GM11168 (cell line): ENCODE results near the gene RBM4B.
"Not testable (repeated sequence)": the region's sequence is repeated elsewhere in the genome, so short reads cannot be mapped to it uniquely, and the experiment has no call there.

Source experiments
- in situ Hi-C: fragments of 300-500 bp; cut with MboI; formaldehyde crosslinking; loops from one replicate; pipeline ENCODE4 v1.12.0; 2022; ENCODE audit warnings: low sequenced_read_pairs; ENCODE audit not compliant: unreplicated experiment

RBM4B gene

GRCh38 chr11:66677599-66678375 is at the start of gene RBM4B:
Gene RBM4B (minus strand): TSS chr11:66677887. CDS start chr11:66677079, 808 bp downstream.
- in situ Hi-C loops = no loop called here

GRCh38 chr11:66725647-66726046 is 48.0 kb upstream of the RBM4B start:
- in situ Hi-C loops = no loop called here

GRCh38 chr11:66725114-66725513 is 47.4 kb upstream of the RBM4B start:
- in situ Hi-C loops = no loop called here

GRCh38 chr11:66724167-66724566 is 46.5 kb upstream of the RBM4B start:
- in situ Hi-C loops = not testable (repeated sequence)

GRCh38 chr11:66723693-66724092 is 46.0 kb upstream of the RBM4B start:
- in situ Hi-C loops = no loop called here

- in situ Hi-C loops = no loop called here
These were observed 45.3 kb upstream of the RBM4B start for GRCh38 chr11:66722745-66723651.

- in situ Hi-C loops = no loop called here
These were observed 44.3 kb upstream of the RBM4B start for GRCh38 chr11:66721939-66722338.

- in situ Hi-C loops = no loop called here
These were observed 43.3 kb upstream of the RBM4B start for GRCh38 chr11:66720899-66721470.

GRCh38 chr11:66720223-66720898 is 42.7 kb upstream of the RBM4B start:
- in situ Hi-C loops = no loop called here

GRCh38 chr11:66719111-66719872 is 41.6 kb upstream of the RBM4B start:
- in situ Hi-C loops = no loop called here

- in situ Hi-C loops = no loop called here
These were observed 40.8 kb upstream of the RBM4B start for GRCh38 chr11:66718320-66718971.

GRCh38 chr11:66717925-66718319 is 40.2 kb upstream of the RBM4B start:
- in situ Hi-C loops = no loop called here

- in situ Hi-C loops = no loop called here
These were observed 39.3 kb upstream of the RBM4B start for GRCh38 chr11:66716996-66717395.

GRCh38 chr11:66715346-66716085 is 37.8 kb upstream of the RBM4B start:
- in situ Hi-C loops = no loop called here

GRCh38 chr11:66713746-66714480 is 36.2 kb upstream of the RBM4B start:
- in situ Hi-C loops = no loop called here

- in situ Hi-C loops = no loop called here
These were observed 32.8 kb upstream of the RBM4B start for GRCh38 chr11:66710384-66710930.

- in situ Hi-C loops = no loop called here
These were observed 31.0 kb upstream of the RBM4B start for GRCh38 chr11:66708701-66709100.

GRCh38 chr11:66708094-66708493 is 30.4 kb upstream of the RBM4B start:
- in situ Hi-C loops = no loop called here
